HepG2 (cell line): ENCODE measurements around the gene DEPDC1B.

ENCODE experiments used
- FOXA1 ChIP-seq, 2 experiments: fragments of 450-650 bp in 1 of 2; sonication (generic) in 1 of 2; formaldehyde crosslinking in 1 of 2; IDR thresholded peaks; 2 replicates each; pipeline versions ENCODE4 v1.4.0 to v1.6.1; 2016 to 2020; ENCODE audit warnings: missing genetic modification reagents in 1 of 2
- RXRA ChIP-seq: sonication (generic); formaldehyde crosslinking; IDR thresholded peaks from 2 replicates; pipeline ENCODE4 v1.5.1; 2020; ENCODE audit warnings: missing genetic modification reagents
- ZKSCAN1 ChIP-seq: fragments of 150-350 bp; IDR thresholded peaks from 2 replicates; pipeline ENCODE4 v1.6.1; 2014; ENCODE audit warnings: low read length
- ZNF17 ChIP-seq: sonication (generic); formaldehyde crosslinking; IDR thresholded peaks from 2 replicates; pipeline ENCODE4 v1.5.0; 2020; ENCODE audit warnings: mild to moderate bottlenecking, missing genetic modification reagents
- TF ChIP-seq, protein P1 (sequence below): sonication (generic); formaldehyde crosslinking; IDR thresholded peaks from 2 replicates; pipeline ENCODE4 v1.5.0; 2020; ENCODE audit warnings: mild to moderate bottlenecking, missing genetic modification reagents, moderate library complexity
- TF ChIP-seq, protein P2 (sequence below): sonication (generic); formaldehyde crosslinking; conservative IDR thresholded peaks from 2 replicates; pipeline ENCODE4 v1.4.0; 2020; ENCODE audit warnings: missing genetic modification reagents
- TF ChIP-seq, protein P3 (sequence below): sonication (generic); formaldehyde crosslinking; IDR thresholded peaks from 2 replicates; pipeline ENCODE4 v1.5.1; 2020; ENCODE audit warnings: missing genetic modification reagents, mild to moderate bottlenecking, borderline replicate concordance
- TF ChIP-seq, protein P4 (sequence below): sonication (generic); formaldehyde crosslinking; IDR thresholded peaks from 2 replicates; pipeline ENCODE4 v1.4.0; 2020; ENCODE audit warnings: low read depth, missing genetic modification reagents

DNA sequence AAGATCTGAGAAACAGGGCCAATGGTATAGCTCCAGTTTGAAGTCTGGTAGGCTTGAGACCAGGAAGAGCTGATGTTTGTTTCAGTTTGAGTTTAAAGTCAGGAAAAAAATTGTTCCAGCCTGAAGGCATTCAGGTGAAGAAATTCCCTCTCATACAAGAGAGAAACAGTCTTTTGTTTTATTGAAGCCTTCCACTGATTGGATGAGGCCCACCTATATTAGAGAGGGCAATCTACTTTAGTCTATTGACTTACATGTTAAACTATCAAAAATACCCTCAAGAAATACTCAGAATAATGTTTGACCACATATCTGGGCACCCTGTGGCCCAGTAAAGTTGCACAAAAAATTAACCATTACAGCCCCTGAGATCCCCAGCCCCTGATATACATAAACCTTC, 5.2 kb upstream of the DEPDC1B start:
- TF ChIP-seq ZNF17 (CRISPR knock-in tag) (no peak), ZKSCAN1 (no peak), FOXA1 (IDR thresholded peaks at IDR 0.05) (no peak), FOXA1 (CRISPR knock-in tag; IDR thresholded peaks at IDR 0.05) (no peak), RXRA (CRISPR knock-in tag) (no peak)
- TF ChIP-seq, protein P1, sequence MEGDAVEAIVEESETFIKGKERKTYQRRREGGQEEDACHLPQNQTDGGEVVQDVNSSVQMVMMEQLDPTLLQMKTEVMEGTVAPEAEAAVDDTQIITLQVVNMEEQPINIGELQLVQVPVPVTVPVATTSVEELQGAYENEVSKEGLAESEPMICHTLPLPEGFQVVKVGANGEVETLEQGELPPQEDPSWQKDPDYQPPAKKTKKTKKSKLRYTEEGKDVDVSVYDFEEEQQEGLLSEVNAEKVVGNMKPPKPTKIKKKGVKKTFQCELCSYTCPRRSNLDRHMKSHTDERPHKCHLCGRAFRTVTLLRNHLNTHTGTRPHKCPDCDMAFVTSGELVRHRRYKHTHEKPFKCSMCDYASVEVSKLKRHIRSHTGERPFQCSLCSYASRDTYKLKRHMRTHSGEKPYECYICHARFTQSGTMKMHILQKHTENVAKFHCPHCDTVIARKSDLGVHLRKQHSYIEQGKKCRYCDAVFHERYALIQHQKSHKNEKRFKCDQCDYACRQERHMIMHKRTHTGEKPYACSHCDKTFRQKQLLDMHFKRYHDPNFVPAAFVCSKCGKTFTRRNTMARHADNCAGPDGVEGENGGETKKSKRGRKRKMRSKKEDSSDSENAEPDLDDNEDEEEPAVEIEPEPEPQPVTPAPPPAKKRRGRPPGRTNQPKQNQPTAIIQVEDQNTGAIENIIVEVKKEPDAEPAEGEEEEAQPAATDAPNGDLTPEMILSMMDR (CRISPR knock-in tag) = no peak
- TF ChIP-seq, protein P2, sequence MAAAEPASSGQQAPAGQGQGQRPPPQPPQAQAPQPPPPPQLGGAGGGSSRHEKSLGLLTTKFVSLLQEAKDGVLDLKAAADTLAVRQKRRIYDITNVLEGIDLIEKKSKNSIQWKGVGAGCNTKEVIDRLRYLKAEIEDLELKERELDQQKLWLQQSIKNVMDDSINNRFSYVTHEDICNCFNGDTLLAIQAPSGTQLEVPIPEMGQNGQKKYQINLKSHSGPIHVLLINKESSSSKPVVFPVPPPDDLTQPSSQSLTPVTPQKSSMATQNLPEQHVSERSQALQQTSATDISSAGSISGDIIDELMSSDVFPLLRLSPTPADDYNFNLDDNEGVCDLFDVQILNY (CRISPR knock-in tag) = no peak
- TF ChIP-seq, protein P3, sequence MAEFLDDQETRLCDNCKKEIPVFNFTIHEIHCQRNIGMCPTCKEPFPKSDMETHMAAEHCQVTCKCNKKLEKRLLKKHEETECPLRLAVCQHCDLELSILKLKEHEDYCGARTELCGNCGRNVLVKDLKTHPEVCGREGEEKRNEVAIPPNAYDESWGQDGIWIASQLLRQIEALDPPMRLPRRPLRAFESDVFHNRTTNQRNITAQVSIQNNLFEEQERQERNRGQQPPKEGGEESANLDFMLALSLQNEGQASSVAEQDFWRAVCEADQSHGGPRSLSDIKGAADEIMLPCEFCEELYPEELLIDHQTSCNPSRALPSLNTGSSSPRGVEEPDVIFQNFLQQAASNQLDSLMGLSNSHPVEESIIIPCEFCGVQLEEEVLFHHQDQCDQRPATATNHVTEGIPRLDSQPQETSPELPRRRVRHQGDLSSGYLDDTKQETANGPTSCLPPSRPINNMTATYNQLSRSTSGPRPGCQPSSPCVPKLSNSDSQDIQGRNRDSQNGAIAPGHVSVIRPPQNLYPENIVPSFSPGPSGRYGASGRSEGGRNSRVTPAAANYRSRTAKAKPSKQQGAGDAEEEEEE = no peak
- TF ChIP-seq, protein P4, sequence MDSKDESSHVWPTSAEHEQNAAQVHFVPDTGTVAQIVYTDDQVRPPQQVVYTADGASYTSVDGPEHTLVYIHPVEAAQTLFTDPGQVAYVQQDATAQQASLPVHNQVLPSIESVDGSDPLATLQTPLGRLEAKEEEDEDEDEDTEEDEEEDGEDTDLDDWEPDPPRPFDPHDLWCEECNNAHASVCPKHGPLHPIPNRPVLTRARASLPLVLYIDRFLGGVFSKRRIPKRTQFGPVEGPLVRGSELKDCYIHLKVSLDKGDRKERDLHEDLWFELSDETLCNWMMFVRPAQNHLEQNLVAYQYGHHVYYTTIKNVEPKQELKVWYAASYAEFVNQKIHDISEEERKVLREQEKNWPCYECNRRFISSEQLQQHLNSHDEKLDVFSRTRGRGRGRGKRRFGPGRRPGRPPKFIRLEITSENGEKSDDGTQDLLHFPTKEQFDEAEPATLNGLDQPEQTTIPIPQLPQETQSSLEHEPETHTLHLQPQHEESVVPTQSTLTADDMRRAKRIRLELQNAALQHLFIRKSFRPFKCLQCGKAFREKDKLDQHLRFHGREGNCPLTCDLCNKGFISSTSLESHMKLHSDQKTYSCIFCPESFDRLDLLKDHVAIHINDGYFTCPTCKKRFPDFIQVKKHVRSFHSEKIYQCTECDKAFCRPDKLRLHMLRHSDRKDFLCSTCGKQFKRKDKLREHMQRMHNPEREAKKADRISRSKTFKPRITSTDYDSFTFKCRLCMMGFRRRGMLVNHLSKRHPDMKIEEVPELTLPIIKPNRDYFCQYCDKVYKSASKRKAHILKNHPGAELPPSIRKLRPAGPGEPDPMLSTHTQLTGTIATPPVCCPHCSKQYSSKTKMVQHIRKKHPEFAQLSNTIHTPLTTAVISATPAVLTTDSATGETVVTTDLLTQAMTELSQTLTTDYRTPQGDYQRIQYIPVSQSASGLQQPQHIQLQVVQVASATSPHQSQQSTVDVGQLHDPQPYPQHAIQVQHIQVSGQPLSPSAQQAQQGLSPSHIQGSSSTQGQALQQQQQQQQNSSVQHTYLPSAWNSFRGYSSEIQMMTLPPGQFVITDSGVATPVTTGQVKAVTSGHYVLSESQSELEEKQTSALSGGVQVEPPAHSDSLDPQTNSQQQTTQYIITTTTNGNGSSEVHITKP = no peak
